ENCODE results near the gene MND1. TPM values are rescaled to one million over a fixed set of nuclear protein-coding genes. Genes with fewer than 3 reads are reported as not detected.

Gene MND1
- total and polyA plus RNA-seq, 7 donors, result 0.12 to 1.4 (median 0.40) TPM; not detected in 3

- peaks cover 0 to 54% of the 10 kb centered on the region in 2 donors for H3K36me3 ChIP-seq (ENCODE audit: insufficient read depth in 1 of 2, low read depth in 1 of 2)
- 90 to 95% (median 91%) methylated on average over 3 of the region's 3 CpGs for WGBS, 3 donors
- H3K9me3 ChIP-seq, result no peaks in the 10 kb centered on the region
- H3K27me3 ChIP-seq (ENCODE audit: insufficient read depth in 3 of 3, low read length in 2 of 3), result no peaks in the 10 kb centered on the region
- no peak for ATAC-seq
- no peak overlapping the region for H3K27ac ChIP-seq
- H3K4me1 ChIP-seq, result no peaks in the 10 kb centered on the region
- intact Hi-C loops (cut with DNase I), result no loop called here
- DNase-seq, result no peak
- no peak overlapping the region for H3K4me3 ChIP-seq
- no peak for TF ChIP-seq CTCF (IDR thresholded peaks at IDR 0.05)
These were observed 20.4 kb upstream of the MND1 start for GRCh38 chr4:153324046-153324445.

- DNase-seq (no peak), ATAC-seq (no peak)
- no peak for TF ChIP-seq CTCF (IDR thresholded peaks at IDR 0.05)
- Histone ChIP-seq H3K4me1 (no peaks in the 10 kb centered on the region), H3K36me3 (ENCODE audit: insufficient read depth in 1 of 2, low read depth in 1 of 2) (peaks cover 0 to 59% of the 10 kb centered on the region in 2 donors), H3K27me3 (ENCODE audit: insufficient read depth in 3 of 3, low read length in 2 of 3) (no peaks in the 10 kb centered on the region), H3K4me3 (no peak overlapping the region), H3K27ac (no peak overlapping the region), H3K9me3 (no peaks in the 10 kb centered on the region)
- WGBS, 3 donors, result 95 to 98% (median 97%) methylated on average over 2 of the region's 2 CpGs
- intact Hi-C loops (cut with DNase I), result no loop called here
These were observed 18.9 kb upstream of the MND1 start for GRCh38 chr4:153325558-153325957.

GRCh38 chr4:153326513-153326912 lies 18.0 kb upstream of the MND1 start:
- ATAC-seq, result no peak
- peaks cover 0 to 56% of the 10 kb centered on the region in 2 donors for H3K36me3 ChIP-seq (ENCODE audit: insufficient read depth in 1 of 2, low read depth in 1 of 2)
- 95 to 98% (median 95%) methylated on average over 11 of the region's 11 CpGs for WGBS, 3 donors

GRCh38 chr4:153327247-153327646 lies 17.2 kb upstream of the MND1 start:
- intact Hi-C loops (cut with DNase I), result no loop called here
- Histone ChIP-seq H3K27me3 (ENCODE audit: insufficient read depth in 3 of 3, low read length in 2 of 3) (no peaks in the 10 kb centered on the region), H3K9me3 (no peaks in the 10 kb centered on the region), H3K27ac (no peak overlapping the region), H3K4me1 (no peaks in the 10 kb centered on the region), H3K4me3 (no peak overlapping the region), H3K36me3 (ENCODE audit: insufficient read depth in 1 of 2, low read depth in 1 of 2) (peaks cover 0 to 53% of the 10 kb centered on the region in 2 donors)
- no peak for DNase-seq
- TF ChIP-seq CTCF (IDR thresholded peaks at IDR 0.05), result no peak
- no peak for ATAC-seq
- WGBS, 3 donors, result 87 to 96% (median 94%) methylated on average over 1 of the region's 1 CpG

More at GRCh38 chr4:153326513-153326912, 18.0 kb upstream of the MND1 start:
- Histone ChIP-seq H3K27ac (no peak overlapping the region), H3K27me3 (ENCODE audit: insufficient read depth in 3 of 3, low read length in 2 of 3) (no peaks in the 10 kb centered on the region), H3K4me1 (no peaks in the 10 kb centered on the region), H3K9me3 (no peaks in the 10 kb centered on the region), H3K4me3 (no peak overlapping the region)
- intact Hi-C loops (cut with DNase I), result no loop called here
- TF ChIP-seq CTCF (IDR thresholded peaks at IDR 0.05), result no peak
- DNase-seq, result no peak

- H3K9me3 ChIP-seq, result no peaks in the 10 kb centered on the region
- peaks cover 9 to 45% of the 10 kb centered on the region in 2 donors for H3K36me3 ChIP-seq (ENCODE audit: insufficient read depth in 1 of 2, low read depth in 1 of 2)
- no peaks in the 10 kb centered on the region for H3K27me3 ChIP-seq (ENCODE audit: insufficient read depth in 3 of 3, low read length in 2 of 3)
- H3K4me3 ChIP-seq, result no peak overlapping the region
- DNase-seq, result no peak
- intact Hi-C loops (cut with DNase I), result no loop called here
- H3K27ac ChIP-seq, result no peak overlapping the region
- no peak for TF ChIP-seq CTCF (IDR thresholded peaks at IDR 0.05)
- no peak for ATAC-seq
- H3K4me1 ChIP-seq, result no peaks in the 10 kb centered on the region
- WGBS, 3 donors, result 91 to 98% (median 96%) methylated on average over 2 of the region's 2 CpGs
These were observed 11.6 kb upstream of the MND1 start for GRCh38 chr4:153332936-153333335.

Measured in psoas muscle (tissue), 8 donors.